NCI-H510A treated with DMSO at 0.1 percent for 48 hours (cell line): ENCODE measurements around the gene CUL4B.
"Not testable (repeated sequence)": the region's sequence is repeated elsewhere in the genome, so short reads cannot be mapped to it uniquely, and the experiment has no call there.

Source experiments
- DNase-seq: peaks from one replicate; lab custom pipeline; 2025; lab: John Stamatoyannopoulos, UW

CUL4B gene

GRCh38 chrX:120522820-120523219, 37.9 kb downstream of the CUL4B start:
- DNase-seq = no peak

- no peak for DNase-seq
Observed at GRCh38 chrX:120517936-120518335, 42.8 kb downstream of the CUL4B start.

DNA sequence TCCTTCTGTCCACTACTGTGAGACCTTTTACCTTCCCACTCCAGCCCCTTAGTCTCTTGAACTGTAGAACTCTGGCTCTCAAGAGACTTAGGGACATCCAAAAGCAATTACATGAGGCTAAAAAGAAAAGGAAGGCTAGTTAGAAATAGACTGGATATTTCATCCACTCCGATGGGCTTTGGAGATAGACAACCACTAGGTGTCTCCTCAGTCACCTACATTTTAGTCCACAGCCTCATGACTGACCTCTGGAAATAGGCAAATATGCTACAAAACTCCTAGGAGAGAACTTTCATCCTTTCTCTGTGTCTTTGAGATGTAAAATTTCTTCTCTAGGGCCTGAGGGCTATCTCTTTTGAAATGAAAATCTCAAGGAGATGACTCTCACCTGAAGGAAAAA, 46.5 kb downstream of the CUL4B start:
- DNase-seq = peak; percentile 8

DNA sequence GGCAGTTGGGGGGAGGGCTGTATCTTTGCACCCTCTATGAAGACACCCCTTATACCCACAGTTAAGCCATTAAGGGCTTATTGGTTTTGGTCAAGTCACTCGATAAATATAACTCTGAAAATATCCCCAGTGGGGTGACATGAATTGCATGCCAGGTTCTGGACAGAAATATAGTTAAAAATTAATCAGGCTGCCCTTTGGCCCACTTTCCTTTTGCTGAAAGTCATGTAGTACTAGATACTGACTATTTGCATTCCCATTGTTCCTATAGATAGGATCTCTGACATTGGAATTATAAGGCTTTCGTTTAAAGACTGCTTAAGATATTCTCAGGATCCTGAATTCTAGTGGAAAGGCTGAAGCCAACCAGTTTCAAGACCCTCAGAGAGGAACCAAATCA, 48.1 kb downstream of the CUL4B start:
- DNase-seq = no peak

DNA sequence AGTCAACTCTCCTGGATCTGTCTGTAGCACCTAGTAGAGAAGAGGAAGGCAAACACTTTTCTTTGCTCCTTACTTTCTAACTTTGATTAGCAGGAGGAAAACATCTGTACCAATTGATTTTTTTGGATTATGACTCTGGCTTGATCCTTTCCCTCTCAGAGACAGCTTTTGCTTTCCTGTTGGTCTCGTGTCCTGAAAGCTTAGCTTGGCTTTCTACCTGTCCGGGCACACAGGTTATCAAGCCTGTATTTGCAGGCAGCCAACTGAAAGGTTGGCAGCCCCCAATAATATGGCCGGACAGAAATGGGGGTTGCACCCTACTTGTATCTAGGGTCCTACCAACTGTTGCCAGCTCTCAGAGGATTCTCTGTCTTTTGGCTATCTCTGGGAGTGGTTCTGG, 48.5 kb downstream of the CUL4B start:
- no peak for DNase-seq

DNA sequence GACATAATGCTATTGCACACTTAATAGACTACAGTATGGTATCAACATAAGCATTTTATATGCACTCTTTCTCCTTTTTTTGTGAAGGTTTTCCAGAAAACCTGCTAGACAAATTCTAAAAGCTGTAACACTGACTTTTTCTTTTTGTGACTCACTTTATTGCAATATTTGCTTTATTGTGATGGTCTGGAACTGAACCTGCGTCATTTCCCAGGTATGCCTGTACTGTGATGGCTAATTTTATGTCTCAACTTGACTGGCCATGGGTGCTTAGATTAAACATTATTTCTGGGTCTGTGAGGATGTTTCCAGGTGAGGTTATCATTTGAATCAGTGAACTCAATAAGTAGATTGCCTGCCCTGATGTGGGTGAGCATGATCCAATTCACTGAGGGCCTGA, 56.2 kb downstream of the CUL4B start:
- no peak for DNase-seq

DNA sequence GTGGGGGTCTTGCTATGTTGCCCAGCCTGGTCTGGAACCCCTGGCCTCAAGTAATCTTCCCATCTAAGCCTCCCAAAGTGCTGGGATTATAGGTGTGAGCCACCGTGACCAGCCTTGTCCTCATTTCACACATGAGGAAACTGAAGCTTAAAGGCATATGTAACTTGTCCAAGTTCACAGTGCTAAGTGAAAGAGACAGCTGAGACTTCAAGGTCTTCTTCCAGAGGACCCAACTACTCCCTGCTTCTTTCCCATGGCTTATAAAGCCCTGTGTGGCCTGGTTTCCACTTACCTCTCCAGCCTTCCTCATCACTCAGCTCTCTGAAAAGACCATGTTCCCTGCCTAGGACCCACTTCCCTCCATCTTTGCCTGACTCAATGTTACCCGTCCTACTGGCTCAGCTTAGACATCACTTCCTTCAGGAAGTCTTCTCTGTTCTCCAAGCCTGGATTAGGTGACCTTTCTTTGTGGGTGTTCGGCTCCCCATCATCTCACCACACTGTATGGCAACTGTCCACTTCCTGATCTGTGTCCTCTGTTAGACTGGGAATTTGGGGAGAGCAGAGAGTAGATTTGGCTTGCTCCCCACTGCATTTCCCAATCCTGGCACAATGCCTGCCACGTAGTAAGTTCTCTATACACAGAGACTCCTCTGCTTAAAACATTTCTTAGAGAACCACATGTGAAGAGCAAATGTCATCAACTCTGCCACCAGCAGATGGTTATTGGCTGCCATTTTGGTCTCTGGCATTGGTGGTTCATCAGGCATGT, 61.3 kb downstream of the CUL4B start:
- DNase-seq = no peak

GRCh38 chrX:120490119-120490518, 70.6 kb downstream of the CUL4B start:
- DNase-seq = not testable (repeated sequence)

DNA sequence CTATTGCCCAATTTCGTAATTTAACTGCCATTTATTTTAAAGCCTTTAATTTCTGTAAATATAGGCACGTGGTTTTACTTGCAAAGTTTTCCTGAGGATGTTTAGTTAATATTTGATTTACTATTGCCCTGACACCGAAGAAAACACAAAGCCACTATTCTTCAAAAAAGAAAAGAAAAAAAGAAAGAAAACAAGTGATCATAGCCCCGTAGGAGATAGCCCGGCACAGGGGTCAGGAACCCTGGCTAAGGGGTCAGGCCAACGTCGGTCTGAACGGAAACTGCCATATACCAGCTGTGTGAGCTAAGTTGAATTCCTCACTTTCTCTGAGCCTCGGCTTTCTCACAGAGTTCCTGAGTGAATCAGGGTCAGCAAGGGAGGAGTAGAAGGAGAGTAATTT, 74.0 kb downstream of the CUL4B start:
- no peak for DNase-seq

DNA sequence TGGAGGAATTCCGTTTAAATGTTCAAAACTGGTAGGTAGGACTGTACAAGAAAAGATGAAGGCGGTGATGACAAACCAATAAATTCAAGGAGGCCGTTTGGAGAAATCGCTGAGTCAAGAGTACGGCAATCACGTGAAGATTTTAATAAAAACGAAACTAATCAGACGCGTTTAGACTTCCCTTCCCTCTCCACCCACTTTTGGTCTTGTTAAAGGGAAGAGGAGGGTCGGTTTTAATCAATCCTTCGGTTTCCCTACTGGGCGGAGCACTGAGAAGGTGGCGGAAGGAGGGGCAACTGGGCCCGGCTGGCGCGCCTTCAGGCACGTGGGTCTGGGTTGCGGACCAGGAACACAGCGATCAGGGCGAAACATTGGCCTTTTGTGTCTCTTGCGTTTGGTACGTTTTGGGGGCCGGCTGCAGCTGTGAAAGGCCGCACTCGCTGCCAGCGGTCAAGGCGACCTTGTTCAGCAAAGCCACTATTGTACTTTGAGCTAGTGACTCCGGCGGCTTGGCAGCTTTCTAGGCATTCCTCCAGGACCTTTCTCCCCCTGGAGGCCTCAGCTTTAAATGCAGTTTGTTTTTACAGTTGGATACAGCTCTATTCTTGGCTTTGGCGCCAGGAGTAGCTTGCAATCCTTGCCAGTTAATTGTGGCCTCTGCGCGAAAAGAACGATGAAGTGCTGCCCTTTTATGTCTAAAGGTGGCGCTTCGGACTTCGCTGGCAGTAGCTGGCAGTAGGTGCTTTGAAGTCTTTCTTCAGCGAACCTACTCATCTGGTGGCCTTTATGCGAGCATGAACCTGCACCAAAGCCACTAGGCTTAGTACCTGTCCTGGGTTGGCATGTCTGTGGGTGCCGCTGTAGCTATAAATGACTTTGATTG, 74.9 kb downstream of the CUL4B start:
- DNase-seq = peak; percentile 85

GRCh38 chrX:120485315-120485637, 75.5 kb downstream of the CUL4B start:
- DNase-seq = peak; percentile 54

DNA sequence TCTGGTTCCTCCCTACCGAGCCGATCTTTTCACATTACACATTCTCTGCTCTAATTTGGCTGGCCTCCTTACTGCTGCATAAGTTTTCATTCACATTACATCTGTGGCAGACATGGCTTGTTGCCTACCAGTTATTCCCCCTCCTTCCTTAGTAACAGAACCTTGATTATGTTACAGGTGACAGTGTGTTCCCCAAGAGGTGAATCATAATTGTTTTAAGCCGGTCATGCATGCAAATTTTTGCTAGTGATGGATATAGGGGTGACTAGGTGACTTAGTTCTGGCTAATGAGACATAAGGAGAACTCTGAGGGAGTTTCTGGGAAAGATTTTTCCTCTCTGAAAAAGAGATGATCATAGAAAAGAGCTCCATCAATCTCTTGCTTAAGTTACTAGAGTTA, 83.3 kb downstream of the CUL4B start:
- DNase-seq = no peak

DNA sequence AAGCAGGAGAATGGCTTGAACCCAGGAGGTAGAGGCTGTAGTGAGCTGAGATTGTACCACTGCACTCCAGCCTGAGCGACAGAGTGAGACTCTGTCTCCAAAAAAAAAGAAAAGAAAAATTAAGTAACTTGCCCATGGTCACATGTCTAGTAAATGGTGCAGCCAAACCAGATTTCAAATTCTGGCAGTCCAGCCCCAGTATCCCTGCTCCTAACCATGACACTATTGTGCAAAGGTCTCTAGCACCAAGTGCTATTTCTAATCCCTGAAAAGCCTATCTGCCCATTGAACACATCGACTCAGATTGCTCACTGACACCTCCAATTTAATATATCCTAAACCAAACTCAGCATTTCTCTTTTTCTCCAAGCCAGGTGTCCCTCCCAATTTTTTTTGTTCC, 84.0 kb downstream of the CUL4B start:
- DNase-seq = no peak

DNA sequence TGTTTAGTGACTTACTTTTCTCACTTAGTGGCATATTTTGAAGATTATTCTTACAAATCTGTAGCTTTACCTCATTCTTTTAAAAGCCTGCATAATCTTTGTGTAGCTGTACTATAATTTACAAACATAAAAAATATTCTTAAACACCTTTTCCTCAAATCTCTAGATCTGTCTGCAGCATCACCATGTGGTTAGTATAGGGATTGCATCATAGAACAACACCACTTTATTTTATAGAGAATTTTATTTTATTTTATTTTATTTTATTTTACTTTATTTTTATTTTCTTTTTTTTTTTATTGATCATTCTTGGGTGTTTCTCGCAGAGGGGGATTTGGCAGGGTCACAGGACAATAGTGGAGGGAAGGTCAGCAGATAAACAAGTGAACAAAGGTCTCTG, 85.3 kb downstream of the CUL4B start:
- not testable (repeated sequence) for DNase-seq
